ENCODE data around the gene MYLK4. TPM values are rescaled to one million over a fixed set of nuclear protein-coding genes. Genes with fewer than 3 reads are reported as not detected.

Gene MYLK4
- total RNA-seq, 1 donor from 2014 or later, result 1.4 TPM

DNA sequence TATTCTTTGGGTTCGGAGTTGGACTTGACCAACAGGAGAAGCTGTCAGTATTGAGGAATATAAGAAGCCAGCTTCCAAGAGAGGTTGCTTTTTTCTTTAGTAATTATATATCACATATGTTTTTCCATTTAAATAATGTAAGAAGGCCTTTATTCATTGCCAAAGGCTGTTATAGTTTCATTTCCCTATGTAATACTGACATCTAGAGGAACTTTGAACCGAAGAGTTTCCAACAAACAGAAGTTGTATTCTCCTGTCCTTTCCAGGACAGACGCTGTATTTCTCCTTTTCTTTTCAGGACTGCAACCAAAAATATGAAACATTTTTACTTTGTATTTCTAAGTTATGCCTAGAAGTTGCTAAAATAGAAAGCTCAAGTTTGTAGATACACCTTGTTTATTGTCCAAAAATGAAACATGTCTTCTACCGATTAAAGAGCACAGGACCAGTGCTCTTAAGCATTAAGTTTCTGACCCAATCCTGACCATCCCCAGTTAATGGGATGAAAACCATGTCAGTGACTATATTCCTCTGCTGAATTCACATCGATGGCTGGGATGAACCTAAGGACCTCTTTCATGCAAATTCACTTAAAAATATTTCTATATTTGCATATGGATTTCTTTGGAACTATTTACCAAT is 55.1 kb downstream of the MYLK4 start:
- no peak for DNase-seq

DNA sequence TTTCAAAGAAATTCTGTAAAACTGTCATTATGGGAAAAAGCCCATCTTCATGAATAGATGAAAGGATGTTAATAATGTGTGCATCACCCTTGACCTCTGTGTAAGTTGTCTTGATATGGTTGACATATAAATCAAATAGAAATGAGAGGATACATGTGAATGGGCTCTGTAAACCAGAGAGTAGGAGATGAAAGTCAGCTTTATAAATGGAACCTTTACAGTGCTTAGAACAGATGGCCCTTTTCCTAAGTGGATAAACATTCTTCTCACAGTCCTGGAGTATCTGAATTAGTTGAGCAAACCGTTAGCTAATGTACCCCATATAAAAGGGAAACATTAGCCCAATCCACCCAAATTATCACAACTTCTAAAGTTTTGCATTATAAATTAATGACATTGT is 57.5 kb downstream of the MYLK4 start:
- DNase-seq, result no peak

DNA sequence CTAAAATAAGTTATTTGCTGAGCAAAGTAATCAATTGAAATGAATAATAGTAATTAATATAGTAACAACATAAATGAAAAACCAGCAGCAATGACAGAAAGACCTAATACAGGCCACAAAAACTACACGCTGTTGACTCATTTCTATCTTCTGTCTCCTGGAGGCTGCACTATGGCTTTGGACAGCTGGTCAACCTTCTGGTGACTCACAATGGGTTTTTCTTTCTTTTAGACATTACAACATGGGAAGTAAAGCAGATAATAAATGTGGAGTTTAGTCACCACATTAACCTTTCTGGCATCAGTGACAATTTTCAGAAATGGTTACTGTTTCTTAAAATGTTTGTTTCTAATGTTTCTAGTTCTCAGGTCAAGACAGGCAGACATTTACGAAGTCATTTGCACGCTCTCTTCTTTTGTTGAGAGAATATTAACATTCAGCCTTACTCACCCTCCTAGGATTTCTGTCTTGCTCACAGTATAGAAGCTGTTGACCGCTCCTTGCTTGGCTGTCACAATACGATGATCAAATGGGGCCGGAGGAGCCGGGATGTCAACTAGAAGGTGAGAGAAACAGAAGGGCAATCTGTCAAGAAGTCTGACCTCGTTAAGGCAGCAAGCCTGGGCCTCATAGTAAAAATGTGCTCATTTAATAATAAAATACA is 62.2 kb downstream of the MYLK4 start:
- DNase-seq, result no peak

DNA sequence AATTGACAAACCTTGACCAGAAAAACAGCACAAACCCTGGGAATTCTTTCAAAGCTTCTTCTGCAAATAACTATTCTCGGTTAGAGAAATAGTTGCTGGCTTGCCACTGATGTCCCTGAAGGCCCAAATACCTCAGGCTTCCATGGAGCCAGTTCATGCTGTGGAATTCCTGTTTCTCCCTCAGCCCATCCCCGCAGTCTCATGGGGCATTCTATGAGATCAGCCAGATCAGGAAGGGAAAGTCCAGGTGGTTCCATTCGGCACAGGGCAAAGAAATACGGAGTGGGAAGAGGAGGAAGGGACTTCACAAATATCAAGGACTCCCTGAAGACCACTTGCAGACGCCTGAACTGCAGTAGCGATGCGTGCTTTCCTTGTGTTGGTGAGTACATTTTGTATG is 63.3 kb downstream of the MYLK4 start:
- DNase-seq, result no peak

DNA sequence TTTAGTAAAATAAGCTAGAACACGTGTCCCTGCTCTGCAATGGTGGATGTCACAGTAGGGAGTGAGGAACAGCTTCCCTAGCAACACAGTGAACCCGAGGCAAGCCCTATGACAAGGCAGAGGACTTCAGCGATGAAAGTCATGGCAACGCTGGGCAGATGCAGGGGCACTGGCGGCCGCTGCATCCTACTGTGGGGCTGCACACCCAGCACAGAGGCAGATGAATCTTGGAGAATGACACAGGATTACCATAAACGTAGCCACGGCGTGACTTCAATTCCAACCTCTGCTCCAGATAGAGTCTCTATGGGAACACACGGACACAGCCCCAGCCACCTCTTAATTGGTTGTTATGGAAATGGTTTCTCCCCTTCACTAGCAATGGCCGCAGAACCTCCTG is 64.2 kb downstream of the MYLK4 start:
- no peak for DNase-seq

DNA sequence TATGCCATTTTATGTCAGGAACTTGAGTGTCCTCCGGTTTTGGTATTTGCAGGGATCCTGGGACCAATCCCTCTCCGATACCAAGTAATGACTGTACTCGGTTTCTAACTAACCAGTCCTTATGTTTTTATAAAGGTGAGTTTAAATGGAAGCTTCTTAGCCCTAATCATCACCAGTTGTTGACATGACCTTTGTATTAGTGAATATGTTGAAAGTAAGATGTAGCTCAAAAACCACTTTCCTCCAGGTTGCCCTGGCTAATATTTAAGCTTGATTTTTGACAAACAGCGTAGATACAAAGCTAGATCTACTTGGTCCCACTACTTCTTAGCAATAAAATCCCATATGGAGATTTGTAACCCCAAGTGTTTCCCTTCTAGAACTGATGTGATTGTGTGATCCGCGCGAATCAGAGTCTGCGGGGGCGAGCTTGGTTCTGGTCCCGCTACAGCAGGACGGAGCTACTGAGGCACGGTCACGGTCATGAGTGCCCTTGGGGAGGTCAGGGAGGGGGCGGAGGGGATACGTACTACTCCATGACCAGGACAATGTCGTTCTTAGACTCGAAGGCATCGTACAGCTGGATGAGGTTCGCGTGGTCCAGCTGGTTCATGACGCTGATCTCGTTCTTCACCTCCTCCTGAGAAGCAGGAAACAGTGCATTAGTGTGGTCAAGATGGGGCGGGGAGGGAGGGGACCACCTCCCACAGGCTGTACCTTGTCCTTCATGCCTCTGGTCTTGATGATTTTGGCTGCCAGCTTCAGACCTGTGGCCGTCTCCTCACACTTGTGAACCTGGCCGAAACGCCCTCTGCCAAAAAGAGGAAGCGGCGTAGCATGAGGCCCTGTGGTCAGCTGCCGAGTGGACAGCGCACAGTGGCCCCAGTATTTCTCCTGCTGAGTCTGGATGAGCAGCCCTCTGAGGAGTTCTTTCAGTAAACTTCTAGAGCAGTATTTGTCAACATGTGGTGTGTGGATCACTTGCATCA is 65.7 kb downstream of the MYLK4 start:
- no peak for DNase-seq

DNA sequence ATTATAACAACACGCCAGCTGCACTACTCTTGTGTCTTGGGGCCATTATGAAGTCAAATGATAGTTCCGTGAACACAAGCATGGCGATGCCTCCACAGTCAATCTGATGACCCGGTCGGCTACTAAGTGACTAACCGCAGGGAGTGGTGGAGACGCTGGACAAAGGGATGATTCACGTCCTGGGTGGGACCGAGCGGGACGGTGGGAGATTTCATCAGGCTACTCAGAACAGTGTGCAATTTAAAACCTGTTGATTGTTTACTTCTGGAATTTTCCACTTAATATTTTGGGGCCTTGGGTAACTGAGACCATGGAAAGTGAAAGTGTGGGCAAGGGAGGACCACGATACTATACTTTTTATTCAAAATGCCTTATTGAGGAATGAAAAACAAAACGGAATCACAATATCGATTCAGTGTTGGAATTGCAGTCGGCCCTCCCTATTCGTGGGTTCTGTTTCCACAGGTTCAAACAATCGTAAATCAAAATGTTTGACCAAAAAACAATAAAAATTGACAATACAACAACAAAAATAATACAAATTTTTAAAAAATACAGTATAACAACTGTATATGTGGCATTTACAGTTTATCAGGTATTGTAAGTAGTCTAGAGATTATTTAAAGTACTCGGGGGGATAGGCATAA is 66.5 kb downstream of the MYLK4 start:
- no peak for DNase-seq

DNA sequence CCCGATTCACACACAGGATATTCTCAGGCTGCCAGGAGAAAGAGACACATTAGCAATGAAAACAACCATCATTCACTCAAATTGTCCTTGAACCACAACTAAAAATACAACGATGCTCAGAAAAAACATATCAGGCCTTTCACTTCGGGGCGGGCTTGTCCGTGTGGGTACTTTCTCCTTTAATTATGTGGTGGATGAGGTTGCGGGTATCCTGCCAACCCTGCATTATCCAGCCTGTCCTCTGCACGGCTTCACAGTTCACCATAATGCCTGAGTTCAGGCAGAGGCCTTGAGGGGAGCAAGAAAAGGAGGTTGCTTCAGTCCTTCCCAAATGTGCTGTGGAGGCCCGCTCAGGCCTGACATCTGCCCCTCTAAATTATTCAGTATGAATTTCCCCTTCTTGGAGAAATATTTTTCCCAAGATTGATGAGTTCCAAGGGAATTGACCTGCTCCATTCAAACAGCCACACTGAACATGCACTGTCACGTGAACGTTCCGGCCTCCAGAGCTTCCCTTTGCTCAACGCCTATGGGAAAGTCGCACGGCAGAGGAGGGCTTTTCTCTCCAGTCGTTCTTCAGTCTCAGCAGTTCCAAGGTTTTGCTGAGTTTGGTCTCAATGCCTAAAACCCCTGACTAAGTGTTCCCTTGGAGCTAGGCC is 70.3 kb downstream of the MYLK4 start:
- DNase-seq, result no peak

DNA sequence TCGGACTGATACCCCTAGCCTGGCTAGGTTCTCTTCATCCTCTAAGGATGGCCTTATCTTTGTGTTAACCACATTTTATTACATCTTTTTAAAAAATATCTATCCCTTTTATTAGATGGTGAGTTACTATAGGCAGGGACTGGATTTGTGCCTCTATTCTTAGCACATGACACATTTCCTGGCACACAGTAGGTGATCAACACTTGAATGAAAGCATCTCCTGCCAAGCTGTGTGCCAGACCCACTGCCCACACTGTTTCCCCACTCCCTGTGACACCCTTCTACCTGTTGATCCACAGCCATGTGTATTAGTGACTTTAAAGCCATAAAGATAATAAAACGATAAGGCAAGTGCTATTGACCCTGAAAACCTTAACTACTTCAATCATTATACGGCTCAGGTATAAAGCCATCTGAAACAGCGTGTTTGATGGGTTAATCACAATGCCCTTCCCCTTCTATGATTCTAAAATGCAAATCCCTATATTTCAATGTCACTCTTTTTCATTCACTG is 73.6 kb downstream of the MYLK4 start:
- DNase-seq, result no peak

DNA sequence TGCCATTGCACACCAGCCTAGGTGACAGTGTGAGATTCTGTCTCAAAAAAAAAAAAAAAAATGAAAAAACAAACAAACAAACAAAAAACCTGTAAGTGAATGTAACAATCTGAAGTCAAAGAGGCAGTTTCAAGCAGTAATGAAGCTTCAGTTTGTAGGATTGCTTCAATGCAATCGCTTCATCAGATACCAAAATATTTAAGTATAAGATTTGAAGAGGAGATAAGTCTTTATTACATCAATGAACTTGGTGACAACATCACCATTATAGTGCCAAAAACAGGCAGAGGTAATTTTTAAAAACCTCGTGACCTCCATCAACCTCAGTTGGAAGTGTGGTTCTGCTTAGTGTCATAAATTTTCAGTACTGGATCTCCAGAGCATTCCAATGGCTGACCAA is 74.7 kb downstream of the MYLK4 start:
- DNase-seq, result no peak

DNA sequence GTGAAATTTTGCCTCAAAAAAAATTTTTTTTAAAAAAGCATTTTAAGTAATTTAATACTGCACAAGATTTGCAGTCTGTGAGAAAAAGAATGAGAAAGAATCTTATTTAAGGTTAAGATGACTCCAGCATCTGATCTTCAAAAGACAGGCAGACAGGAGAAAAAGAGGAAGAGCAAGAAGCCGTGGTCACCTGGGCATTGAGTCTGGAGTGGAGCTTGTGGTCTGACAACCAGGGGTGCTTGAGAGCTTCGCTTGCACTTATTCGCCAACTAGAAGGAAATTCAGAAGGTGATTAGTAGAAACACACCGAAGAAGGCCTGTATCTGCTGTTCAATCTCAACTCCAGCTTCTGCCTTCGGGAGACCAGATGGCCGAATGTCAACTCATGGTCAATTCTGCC is 75.9 kb downstream of the MYLK4 start:
- no peak for DNase-seq

DNA sequence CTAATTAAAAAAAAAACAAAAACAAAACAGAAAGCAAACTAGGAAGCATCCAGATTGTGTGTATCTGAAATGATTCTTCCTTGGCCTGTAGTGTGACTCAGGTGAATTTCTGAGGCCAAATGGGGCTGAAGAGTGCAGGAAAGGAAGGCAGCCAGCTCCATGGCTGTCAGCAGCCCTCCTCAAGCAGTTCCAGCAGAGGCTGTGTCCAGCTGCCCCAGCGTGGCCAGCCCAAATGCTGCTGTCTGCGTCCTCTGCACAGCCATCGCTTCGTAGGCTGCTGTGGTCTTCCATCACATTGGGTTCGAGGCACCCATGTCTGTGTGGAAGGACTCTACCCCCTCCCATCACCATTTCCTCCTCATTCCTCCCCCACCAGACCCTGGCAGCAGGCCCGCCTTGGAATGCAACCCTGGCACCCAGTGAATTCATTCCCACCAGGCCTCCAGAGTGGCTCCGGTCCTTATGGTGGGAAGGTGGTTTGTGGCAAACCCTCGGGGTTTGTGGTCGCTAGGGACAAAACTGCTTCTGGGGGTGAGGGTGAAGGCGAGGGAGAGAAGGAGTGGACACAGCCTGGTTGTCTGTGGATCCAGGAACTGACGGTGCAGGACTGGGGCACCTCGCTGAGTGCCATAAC is 81.5 kb downstream of the MYLK4 start:
- no peak for DNase-seq

DNA sequence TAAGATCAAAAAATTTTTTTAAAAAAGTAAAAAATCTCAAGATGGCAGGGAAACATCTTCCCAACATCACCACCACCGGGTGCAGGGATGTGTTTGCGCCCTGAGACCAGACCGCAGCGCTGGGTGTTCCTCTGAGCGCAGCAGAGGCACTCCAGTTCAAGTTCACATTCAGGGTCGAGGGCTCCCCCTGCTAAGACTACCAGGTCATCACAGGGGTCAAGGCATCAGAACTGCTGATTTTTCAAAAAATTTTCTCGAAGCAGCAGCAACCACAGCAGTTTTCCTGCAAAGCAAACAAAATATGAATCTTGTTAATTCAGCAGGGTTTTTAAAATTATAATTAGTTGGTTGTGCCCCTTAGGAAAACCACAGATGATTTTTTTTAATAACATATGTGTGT is 83.1 kb downstream of the MYLK4 start:
- DNase-seq, result no peak

DNA sequence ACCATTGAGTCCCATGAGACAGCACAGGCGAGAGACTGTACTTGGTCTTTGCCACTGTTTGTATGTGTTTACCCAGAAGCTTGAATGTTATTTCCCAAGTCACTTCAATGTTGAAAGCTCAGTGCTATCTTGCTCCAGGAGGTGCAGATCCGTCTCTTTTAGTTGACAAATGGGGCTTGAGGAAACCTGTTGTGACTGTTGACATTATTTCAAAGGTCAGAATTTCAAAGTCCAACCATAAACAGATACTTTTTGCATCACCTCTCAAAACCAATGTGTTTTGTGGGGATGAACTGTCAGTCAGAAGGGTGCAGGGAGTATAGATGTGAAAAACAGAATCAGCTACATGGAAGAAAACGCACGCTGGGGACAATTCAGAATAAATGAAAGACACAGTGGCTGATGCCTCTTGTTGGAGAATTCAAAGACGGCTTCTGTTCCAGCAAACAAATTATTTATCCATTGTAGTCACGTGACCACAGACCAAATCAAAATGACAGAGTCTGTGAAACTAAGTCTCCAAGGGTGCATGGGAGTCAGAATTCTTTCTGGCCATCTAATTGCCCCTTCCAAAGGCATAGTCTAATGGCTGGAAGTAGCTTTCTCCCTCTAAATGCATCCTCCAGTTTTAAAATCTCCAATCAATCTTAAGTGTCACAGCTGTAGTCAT is 83.7 kb downstream of the MYLK4 start:
- no peak for DNase-seq

DNA sequence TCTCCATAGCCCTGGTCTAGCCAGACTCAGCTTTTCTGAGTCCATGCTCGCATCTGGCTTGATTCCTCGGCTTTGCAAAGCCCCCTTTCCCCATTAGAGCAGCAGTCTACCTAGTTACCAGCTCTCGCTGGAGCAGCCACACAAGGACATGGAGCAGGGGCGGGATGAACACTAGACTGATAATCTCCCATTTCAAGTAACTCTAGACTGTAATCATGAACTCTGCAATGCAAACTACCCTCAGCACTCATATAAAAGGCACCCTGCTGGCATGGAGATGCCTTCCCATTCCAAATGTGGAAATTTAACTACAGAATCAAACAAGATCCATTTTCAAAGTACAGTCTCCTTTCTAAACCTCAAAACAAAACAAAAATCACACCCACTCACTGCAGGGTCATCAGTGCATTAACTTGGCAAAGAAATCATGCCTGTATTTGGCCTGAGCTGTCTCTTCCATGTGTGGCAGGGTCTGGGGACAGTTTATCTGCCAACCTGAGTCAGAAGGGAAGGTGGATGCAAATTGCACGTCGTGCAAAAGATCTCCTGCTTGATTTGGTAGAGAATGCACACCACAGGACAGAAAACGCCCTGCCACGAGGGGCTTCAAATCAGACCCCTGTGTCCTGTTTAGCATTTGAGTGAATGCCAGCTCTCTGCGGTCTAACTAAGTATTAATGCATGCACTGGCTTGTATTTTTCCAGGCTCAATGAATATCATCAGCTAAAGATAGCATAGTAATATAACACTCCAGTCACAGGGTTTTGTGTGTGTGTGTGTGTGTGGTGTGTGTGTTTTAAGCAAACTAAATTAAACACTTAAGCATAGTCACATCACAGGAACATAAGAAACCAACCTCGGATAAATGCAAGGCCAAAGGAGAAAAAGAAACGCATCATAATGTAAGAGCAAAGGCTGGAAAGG is 85.3 kb downstream of the MYLK4 start:
- no peak for DNase-seq

DNA sequence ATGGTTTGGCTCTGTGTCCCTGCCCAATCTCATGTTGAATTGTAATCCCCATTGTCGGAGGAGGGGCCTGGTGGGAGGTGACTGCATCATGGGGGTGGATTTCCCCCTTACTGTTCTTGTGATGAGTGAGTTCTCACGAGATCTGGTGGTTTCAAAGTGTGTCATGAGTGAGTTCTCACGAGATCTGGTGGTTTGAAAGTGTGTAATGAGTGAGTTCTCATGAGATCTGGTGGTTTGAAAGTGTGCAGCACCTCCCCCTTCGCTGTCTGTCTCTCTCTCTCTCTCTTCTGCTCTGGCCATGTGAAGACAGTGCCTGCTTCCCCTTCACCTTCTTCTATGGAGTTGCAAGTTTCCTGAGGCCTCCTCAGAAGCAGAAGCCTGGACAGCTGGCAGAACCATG is 87.6 kb downstream of the MYLK4 start:
- DNase-seq, result no peak

DNA sequence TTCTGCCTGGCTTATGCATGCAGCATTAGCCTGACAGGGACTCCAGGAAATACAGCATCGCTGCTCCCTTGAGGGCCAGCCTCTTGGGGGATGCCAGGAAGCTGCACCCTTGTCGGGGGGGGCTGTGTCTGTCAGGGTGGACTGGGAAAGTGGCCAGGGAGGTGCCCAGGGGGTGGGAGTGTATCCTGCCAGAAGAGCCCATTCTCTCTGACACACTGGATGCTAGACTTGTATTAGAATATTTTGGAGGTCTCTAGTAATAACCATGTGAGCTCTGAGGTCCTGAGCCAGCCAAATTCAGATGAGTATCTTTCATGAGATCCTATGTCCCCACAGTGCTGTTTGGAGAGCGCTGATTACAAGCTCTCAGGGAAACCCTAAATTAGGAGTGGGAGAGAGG is 89.1 kb downstream of the MYLK4 start:
- no peak for DNase-seq

DNA sequence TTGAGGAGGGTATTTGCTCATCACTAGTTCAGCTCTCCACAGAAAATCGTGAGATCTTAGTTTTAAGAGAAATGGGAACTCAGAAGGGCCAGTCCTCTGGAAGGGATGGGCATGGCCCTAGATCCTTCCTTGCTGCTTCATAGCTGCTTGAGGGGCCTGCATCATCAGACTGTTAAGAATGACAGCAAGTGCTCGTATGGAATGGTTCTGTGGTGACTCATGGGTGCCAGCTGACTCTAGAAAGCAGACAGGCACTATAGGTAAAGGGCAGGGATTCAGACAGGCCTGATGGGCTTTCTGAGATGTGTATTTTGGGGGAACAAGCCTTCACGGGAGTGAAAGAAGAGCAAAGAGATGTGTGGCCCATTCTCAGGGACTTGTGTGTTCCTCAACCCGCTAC is 90.8 kb downstream of the MYLK4 start:
- no peak for DNase-seq

DNA sequence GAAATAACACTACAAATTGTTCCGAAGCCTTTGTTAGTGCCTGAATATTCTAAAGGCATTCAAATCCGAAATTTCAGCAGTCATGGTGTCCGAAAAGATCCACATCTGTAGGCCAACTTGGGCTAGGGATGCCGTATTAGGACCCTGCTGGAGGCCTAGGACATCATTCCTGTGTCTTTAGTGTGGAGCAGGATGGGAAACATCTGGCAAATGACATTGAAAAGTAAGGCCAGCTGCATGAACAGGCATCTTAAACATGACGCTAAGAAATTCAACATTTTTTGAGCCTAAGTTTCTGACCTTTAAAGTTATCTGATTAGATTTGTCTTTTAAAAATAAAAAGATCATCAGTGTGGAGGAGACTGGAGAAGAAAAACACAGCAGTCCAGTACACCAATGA is 91.3 kb downstream of the MYLK4 start:
- DNase-seq, result no peak

DNA sequence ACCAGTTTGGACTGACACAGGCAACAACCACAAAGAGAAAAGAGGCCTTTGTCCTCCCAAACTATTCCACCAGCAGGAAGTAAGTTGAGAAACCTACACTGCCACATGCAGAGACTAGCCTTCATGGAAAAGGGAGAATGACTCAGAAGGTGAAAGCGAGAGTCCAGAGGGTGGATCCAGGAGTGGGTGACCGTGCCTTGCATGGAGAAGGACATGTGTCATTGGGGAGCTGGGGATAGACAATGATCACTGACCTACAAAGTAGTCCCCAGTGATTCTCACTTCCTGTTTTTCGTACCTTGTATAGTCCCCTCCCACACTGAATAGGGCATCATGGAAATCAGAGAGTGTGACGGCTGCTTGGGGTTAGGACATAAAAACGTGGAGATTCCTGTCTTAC is 91.9 kb downstream of the MYLK4 start:
- DNase-seq, result no peak

Data from skin of body (tissue), 2 donors.